Thymus (tissue), 11 donors: Measurements from ENCODE around the gene MCM8. TPM values are rescaled to one million over a fixed set of nuclear protein-coding genes. Genes with fewer than 3 reads are reported as not detected.

ENCODE experiments used
- DNase-seq, 9 donors: peaks; one replicate each; pipeline ENCODE4 v3.0.0-alpha.2; 2013; ENCODE audit warnings: low spot score in 9 of 9, low read depth in 6 of 9, missing footprints in 1 of 9
- H3K27ac ChIP-seq, 2 donors: one replicate each; pipeline ENCODE4 v1.5.1; 2013; ENCODE audit warnings: control low read depth in 1 of 2, low read depth in 1 of 2, low read length in 1 of 2, mild to moderate bottlenecking in 1 of 2, moderate library complexity in 1 of 2
- H3K27me3 ChIP-seq, 2 donors: one replicate each; pipeline ENCODE4 v1.5.1; 2013; ENCODE audit warnings: low read length in 1 of 2; ENCODE audit not compliant: control insufficient read depth in 2 of 2, insufficient read depth in 1 of 2
- H3K36me3 ChIP-seq, 2 donors: one replicate each; pipeline ENCODE4 v1.5.1; 2013; ENCODE audit warnings: low read length in 1 of 2, mild to moderate bottlenecking in 1 of 2, moderate library complexity in 1 of 2; ENCODE audit not compliant: control insufficient read depth in 2 of 2, insufficient read depth in 2 of 2
- H3K4me1 ChIP-seq, 2 donors: one replicate each; pipeline ENCODE4 v1.5.1; 2013; ENCODE audit warnings: low read length in 2 of 2; ENCODE audit not compliant: control insufficient read depth in 2 of 2, insufficient read depth in 2 of 2
- H3K4me3 ChIP-seq, 2 donors: one replicate each; pipeline ENCODE4 v1.5.1; 2013; ENCODE audit warnings: low read length in 2 of 2, control low read depth in 1 of 2, mild to moderate bottlenecking in 1 of 2
- H3K9me3 ChIP-seq, 2 donors: one replicate each; pipeline ENCODE4 v1.5.1; 2013; ENCODE audit warnings: low read length in 1 of 2, mild to moderate bottlenecking in 1 of 2; ENCODE audit not compliant: control insufficient read depth in 2 of 2, insufficient read depth in 1 of 2
- WGBS: extraction: QIAGEN DNeasy Blood & Tissue Kit; methylation state at CpG from one replicate; pipeline ENCODE4 v1.1.7; 2013; 5-methylcytosine and 5-hydroxymethylcytosine counted together
- polyA plus RNA-seq: library from polyadenylated mRNA; stranded (reverse); fragments of 200-250 nt; gene quantifications from one replicate; pipeline ENCODE4 v1.2.3, GENCODE V29; 2013
- total RNA-seq: library from RNA; stranded (reverse); fragments of 120-200 nt; gene quantifications from one replicate; pipeline ENCODE4 v1.2.4, GENCODE V29; 2013
- donor health status: healthy.

The MCM8 gene
- total and polyA plus RNA-seq, 2 donors, result 4.9 to 15.4 TPM

DNA sequence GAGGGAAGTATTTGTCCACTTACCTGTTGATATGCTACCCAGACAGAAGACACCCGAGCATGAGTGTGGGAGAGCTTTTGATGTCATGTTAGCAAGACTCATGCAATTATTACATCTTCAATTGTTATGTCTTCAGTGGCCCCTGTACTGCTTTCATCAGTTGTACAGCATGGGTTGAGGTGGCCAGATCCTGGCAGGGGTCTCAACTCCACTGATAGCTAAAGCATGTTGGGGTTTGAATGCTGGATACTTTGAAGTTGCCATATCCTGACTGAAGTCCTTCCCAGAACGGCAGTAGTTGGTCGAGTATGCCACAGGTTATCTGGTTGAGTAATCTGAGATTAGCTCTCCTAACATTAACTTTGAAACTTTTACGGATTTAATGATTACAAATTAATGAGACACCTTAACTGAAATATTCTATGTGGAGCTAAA is 56.7 kb downstream of the MCM8 start:
- H3K9me3 ChIP-seq, result no peaks in the 10 kb centered on the region
- peak overlapping the region; percentile 71 to 94 for H3K4me3 ChIP-seq
- H3K27me3 ChIP-seq, result no peaks in the 10 kb centered on the region
- WGBS, result 27% methylated on average over 4 of the region's 4 CpGs
- H3K27ac ChIP-seq, result no peak overlapping the region
- DNase-seq, result peak in 1 of 9 donors; percentile 22
- peaks cover 9 to 18% of the 10 kb centered on the region in 2 donors for H3K36me3 ChIP-seq
- H3K4me1 ChIP-seq, result peaks cover 9 to 10% of the 10 kb centered on the region in 2 donors

DNA sequence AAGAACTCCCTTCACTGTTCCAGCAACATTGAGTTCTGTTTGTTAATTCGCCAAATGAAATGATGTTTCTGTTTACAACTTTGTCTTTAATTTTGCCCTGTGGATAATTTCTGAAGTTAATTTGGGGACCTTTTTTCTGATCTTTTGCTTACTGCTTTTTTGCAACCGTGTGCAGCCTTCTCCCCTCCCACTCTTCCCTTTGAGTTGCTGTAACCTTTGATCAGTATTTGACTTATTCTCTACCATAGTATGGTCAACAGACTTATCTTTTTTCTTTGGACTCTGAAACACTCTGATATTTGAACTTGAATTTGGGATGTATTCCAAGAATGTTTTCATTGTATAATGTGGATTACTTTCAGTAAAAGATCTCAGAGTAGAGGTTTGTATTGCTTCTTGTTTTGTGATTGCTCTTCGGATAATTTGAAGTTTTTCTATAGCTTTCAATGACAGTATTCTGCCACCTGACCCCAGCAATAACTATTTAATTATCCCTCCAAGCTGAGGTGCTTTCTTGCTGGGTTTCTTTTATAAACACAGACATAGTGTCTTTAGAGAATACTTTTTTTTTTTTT is 57.2 kb downstream of the MCM8 start:
- no peak overlapping the region for H3K27ac ChIP-seq
- H3K4me1 ChIP-seq, result peaks cover 9 to 10% of the 10 kb centered on the region in 2 donors
- H3K9me3 ChIP-seq, result no peaks in the 10 kb centered on the region
- DNase-seq, result no peak
- H3K27me3 ChIP-seq, result no peaks in the 10 kb centered on the region
- peak overlapping the region in 1 of 2 donors; percentile 94 for H3K4me3 ChIP-seq
- peaks cover 14 to 23% of the 10 kb centered on the region in 2 donors for H3K36me3 ChIP-seq
- 63% methylated on average over 3 of the region's 3 CpGs for WGBS

- DNase-seq, result peak in 1 of 9 donors; percentile 19
- H3K27ac ChIP-seq, result no peak overlapping the region
- H3K9me3 ChIP-seq, result no peaks in the 10 kb centered on the region
- H3K4me1 ChIP-seq, result peaks cover 9 to 10% of the 10 kb centered on the region in 2 donors
- WGBS, result 90% methylated on average over 5 of the region's 5 CpGs
- H3K36me3 ChIP-seq, result peaks cover 17 to 27% of the 10 kb centered on the region in 2 donors
- H3K4me3 ChIP-seq, result no peak overlapping the region
- H3K27me3 ChIP-seq, result no peaks in the 10 kb centered on the region
These were observed 57.8 kb downstream of the MCM8 start for GRCh38 chr20:6008254-6008653.

GRCh38 chr20:6012179-6012578 is 61.7 kb downstream of the MCM8 start:
- H3K27ac ChIP-seq, result no peak overlapping the region
- peaks cover under 1 to 4% of the 10 kb centered on the region in 2 donors for H3K4me1 ChIP-seq
- no peaks in the 10 kb centered on the region for H3K27me3 ChIP-seq
- no peak overlapping the region for H3K4me3 ChIP-seq
- DNase-seq, result no peak
- H3K36me3 ChIP-seq, result peaks cover 20 to 37% of the 10 kb centered on the region in 2 donors
- WGBS, result 98% methylated on average over 5 of the region's 5 CpGs
- H3K9me3 ChIP-seq, result no peaks in the 10 kb centered on the region

DNA sequence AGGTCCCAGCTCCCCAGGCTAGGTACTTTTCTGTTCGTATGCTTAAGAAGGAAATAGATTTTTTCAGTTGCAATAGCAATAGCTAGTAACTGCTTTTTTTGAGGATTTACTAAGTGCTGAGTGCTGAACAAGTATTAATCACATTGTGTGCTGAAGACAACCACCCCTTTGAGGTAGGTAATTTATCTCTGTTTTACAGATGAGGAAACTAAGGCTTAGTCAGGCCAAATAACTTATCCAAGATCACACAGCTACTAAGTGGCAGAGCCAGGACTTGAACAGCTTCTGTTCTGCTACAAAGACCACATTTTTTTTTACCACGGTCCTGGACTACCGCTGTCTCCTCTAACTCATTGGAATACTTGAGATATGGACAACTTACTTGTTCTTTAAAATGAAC is 63.6 kb downstream of the MCM8 start:
- Histone ChIP-seq H3K36me3 (peaks cover 20 to 42% of the 10 kb centered on the region in 2 donors), H3K4me1 (no peaks in the 10 kb centered on the region), H3K27me3 (no peaks in the 10 kb centered on the region), H3K4me3 (no peak overlapping the region), H3K27ac (no peak overlapping the region), H3K9me3 (no peaks in the 10 kb centered on the region)
- WGBS, result 98% methylated on average over 3 of the region's 3 CpGs
- no peak for DNase-seq

DNA sequence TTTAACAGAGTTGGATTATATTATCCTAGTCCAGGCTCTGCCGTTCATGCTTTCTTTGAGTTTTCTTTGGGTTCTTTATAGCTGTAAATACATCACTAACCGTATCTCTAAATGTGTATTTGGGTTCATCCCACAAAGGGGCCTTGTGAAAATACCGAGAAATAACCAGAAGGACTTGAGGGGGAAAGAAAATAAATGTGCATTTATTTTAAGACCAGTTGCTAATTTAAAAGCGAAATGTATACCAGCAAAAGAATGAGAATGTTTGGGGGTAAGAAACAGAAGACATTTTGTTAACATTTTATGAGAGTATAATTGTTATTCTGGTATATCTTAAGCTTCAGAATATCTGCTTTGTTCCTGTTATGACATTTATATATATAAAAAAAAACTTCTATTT is 64.5 kb downstream of the MCM8 start:
- Histone ChIP-seq H3K4me3 (no peak overlapping the region), H3K36me3 (peaks cover 20 to 38% of the 10 kb centered on the region in 2 donors)
- 98% methylated on average over 4 of the region's 4 CpGs for WGBS

DNA sequence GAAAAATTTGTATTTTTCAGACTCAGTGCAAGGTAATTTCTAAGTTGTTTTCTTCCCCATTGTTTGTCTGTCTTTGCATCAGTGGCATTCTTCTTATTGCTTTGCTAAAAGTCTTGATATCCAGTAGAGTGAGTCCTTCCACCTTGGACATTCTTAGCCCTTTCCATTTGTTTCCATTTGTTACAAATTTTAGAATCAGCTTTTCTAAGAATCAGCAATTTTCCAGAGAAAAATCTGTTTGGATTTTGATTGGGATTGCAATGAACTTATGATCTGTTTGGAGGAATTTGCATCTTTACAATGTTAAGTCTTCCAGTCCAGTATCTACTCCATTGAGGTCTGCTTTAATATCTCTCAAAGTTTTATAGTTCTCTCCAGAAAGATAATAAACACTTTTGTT is 67.0 kb downstream of the MCM8 start:
- Histone ChIP-seq H3K27me3 (no peaks in the 10 kb centered on the region), H3K9me3 (no peaks in the 10 kb centered on the region), H3K4me3 (no peak overlapping the region), H3K36me3 (peaks cover 8 to 22% of the 10 kb centered on the region in 2 donors), H3K4me1 (no peaks in the 10 kb centered on the region), H3K27ac (no peak overlapping the region)
- DNase-seq, result no peak

More for the DNA sequence above, 64.5 kb downstream of the MCM8 start:
- H3K27ac ChIP-seq, result no peak overlapping the region
- no peak for DNase-seq
- H3K9me3 ChIP-seq, result no peaks in the 10 kb centered on the region
- H3K27me3 ChIP-seq, result no peaks in the 10 kb centered on the region
- H3K4me1 ChIP-seq, result no peaks in the 10 kb centered on the region

GRCh38 chr20:6017880-6018279 is 67.4 kb downstream of the MCM8 start:
- 99% methylated on average over 7 of the region's 7 CpGs for WGBS
- Histone ChIP-seq H3K4me3 (no peak overlapping the region), H3K9me3 (no peaks in the 10 kb centered on the region), H3K36me3 (peaks cover 4 to 22% of the 10 kb centered on the region in 2 donors), H3K4me1 (no peaks in the 10 kb centered on the region), H3K27ac (no peak overlapping the region), H3K27me3 (no peaks in the 10 kb centered on the region)
- DNase-seq, result no peak

DNA sequence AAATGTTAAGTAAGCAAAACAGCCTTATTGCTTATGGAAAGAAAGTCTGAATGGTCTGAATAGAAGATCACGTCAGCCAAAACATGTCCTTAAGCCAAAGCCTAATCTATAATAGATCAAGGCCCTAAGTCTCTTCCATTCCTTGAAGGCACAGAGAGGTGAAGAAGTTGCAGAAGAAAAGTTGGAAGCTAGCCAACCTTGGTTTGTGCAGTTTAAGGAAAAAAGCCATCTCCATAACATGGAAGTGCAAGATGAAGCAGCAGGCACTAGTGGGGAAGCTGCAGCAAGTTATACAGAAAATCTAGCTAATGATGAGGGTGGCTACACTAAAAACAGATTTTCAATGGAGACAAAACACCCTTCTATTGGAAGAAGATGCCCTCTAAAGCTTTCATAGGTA is 74.3 kb downstream of the MCM8 start:
- WGBS, result 97% methylated on average over 1 of the region's 1 CpG
- Histone ChIP-seq H3K9me3 (peaks cover 0 to 4% of the 10 kb centered on the region in 2 donors), H3K4me3 (no peak overlapping the region), H3K36me3 (peaks cover 15 to 29% of the 10 kb centered on the region in 2 donors), H3K27ac (no peak overlapping the region), H3K4me1 (no peaks in the 10 kb centered on the region), H3K27me3 (no peaks in the 10 kb centered on the region)
- DNase-seq, result no peak
